ENCODE measurements around the gene UMPS. TPM values are rescaled to one million over a fixed set of nuclear protein-coding genes. Genes with fewer than 3 reads are reported as not detected.

Gene UMPS
- total and polyA plus RNA-seq, 2 experiments from 2014 or later, result 44.1 to 48.8 TPM

GRCh38 chr3:124714223-124714853 is 15.9 kb upstream of the UMPS start:
- Histone ChIP-seq H3K27ac (ENCODE audit: low read depth) (no peak overlapping the region), H3K4me3 (no peak overlapping the region), H3K79me2 (replicated peaks; ENCODE audit: insufficient read depth) (no peaks in the 10 kb centered on the region), H3K36me3 (ENCODE audit: insufficient read depth) (no peaks in the 10 kb centered on the region), H3F3A (replicated peaks; ENCODE audit: low read depth) (no peaks in the 10 kb centered on the region), H3K27me3 (ENCODE audit: insufficient read depth) (no peaks in the 10 kb centered on the region), H3K4me2 (no peak overlapping the region), H4K20me1 (replicated peaks; ENCODE audit: insufficient read depth) (no peaks in the 10 kb centered on the region), H3K4me1 (ENCODE audit: insufficient read depth) (no peaks in the 10 kb centered on the region), H3K9me2 (ENCODE audit: insufficient read depth) (0 out of 2 replicates have a peak, but pooled peaks cover 2% of the 10 kb centered on the region), H2AFZ (no peak overlapping the region)
- Mint-ChIP-seq H3K4me3 (no peak overlapping the region), H3K27ac (no peak overlapping the region), H3K9me3 (no peaks in the 10 kb centered on the region), H3K4me1 (no peaks in the 10 kb centered on the region), H3K36me3 (ENCODE audit: low read depth) (no peaks in the 10 kb centered on the region), H3K27me3 (ENCODE audit: insufficient read depth, low read depth, poor library complexity) (peaks cover 2% of the 10 kb centered on the region)
- no peak for DNase-seq (ENCODE audit: low spot score)
- ATAC-seq, result no peak
- TF ChIP-seq ZNF462 (CRISPR knock-in tag; IDR thresholded peaks at IDR 0.05) (no peak), EZH2 (IDR thresholded peaks at IDR 0.05; ENCODE audit: low read depth, unreplicated experiment) (no peak), POLR2AphosphoS5 (IDR thresholded peaks at IDR 0.05; ENCODE audit: low read depth) (no peak), CREB1 (CRISPR knock-in tag; IDR thresholded peaks at IDR 0.05; ENCODE audit: low read depth) (no peak), ZNF331 (CRISPR knock-in tag; IDR thresholded peaks at IDR 0.05; ENCODE audit: low read depth) (no peak), EZH2phosphoT487 (IDR thresholded peaks at IDR 0.05; ENCODE audit: unreplicated experiment) (no peak), JUNB (IDR thresholded peaks at IDR 0.05; ENCODE audit: unreplicated experiment) (no peak), STAT1 (IDR thresholded peaks at IDR 0.05; ENCODE audit: unreplicated experiment) (no peak), NANOG (IDR thresholded peaks at IDR 0.05; ENCODE audit: borderline replicate concordance) (no peak), ZNF114 (CRISPR knock-in tag; IDR thresholded peaks at IDR 0.05) (no peak)
- TF ChIP-seq, protein P1, sequence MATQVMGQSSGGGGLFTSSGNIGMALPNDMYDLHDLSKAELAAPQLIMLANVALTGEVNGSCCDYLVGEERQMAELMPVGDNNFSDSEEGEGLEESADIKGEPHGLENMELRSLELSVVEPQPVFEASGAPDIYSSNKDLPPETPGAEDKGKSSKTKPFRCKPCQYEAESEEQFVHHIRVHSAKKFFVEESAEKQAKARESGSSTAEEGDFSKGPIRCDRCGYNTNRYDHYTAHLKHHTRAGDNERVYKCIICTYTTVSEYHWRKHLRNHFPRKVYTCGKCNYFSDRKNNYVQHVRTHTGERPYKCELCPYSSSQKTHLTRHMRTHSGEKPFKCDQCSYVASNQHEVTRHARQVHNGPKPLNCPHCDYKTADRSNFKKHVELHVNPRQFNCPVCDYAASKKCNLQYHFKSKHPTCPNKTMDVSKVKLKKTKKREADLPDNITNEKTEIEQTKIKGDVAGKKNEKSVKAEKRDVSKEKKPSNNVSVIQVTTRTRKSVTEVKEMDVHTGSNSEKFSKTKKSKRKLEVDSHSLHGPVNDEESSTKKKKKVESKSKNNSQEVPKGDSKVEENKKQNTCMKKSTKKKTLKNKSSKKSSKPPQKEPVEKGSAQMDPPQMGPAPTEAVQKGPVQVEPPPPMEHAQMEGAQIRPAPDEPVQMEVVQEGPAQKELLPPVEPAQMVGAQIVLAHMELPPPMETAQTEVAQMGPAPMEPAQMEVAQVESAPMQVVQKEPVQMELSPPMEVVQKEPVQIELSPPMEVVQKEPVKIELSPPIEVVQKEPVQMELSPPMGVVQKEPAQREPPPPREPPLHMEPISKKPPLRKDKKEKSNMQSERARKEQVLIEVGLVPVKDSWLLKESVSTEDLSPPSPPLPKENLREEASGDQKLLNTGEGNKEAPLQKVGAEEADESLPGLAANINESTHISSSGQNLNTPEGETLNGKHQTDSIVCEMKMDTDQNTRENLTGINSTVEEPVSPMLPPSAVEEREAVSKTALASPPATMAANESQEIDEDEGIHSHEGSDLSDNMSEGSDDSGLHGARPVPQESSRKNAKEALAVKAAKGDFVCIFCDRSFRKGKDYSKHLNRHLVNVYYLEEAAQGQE (IDR thresholded peaks at IDR 0.05; ENCODE audit: unreplicated experiment), result no peak
- TF ChIP-seq, protein P2, sequence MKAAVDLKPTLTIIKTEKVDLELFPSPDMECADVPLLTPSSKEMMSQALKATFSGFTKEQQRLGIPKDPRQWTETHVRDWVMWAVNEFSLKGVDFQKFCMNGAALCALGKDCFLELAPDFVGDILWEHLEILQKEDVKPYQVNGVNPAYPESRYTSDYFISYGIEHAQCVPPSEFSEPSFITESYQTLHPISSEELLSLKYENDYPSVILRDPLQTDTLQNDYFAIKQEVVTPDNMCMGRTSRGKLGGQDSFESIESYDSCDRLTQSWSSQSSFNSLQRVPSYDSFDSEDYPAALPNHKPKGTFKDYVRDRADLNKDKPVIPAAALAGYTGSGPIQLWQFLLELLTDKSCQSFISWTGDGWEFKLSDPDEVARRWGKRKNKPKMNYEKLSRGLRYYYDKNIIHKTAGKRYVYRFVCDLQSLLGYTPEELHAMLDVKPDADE (IDR thresholded peaks at IDR 0.05), result no peak
- TF ChIP-seq, protein P3, sequence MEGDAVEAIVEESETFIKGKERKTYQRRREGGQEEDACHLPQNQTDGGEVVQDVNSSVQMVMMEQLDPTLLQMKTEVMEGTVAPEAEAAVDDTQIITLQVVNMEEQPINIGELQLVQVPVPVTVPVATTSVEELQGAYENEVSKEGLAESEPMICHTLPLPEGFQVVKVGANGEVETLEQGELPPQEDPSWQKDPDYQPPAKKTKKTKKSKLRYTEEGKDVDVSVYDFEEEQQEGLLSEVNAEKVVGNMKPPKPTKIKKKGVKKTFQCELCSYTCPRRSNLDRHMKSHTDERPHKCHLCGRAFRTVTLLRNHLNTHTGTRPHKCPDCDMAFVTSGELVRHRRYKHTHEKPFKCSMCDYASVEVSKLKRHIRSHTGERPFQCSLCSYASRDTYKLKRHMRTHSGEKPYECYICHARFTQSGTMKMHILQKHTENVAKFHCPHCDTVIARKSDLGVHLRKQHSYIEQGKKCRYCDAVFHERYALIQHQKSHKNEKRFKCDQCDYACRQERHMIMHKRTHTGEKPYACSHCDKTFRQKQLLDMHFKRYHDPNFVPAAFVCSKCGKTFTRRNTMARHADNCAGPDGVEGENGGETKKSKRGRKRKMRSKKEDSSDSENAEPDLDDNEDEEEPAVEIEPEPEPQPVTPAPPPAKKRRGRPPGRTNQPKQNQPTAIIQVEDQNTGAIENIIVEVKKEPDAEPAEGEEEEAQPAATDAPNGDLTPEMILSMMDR (conservative IDR thresholded peaks at IDR 0.05; ENCODE audit: low read depth in 2 of 2), result no peak

Measured in GM23338 (cell line).